HEK293 (cell line): ENCODE data around the gene MYH11.
A peak's percentile ranks its signal among the peaks of the same experiment; 100 is the strongest.

Experiments used
- BCL6B ChIP-seq: fragments of 450-650 bp; formaldehyde crosslinking; IDR thresholded peaks from 2 replicates; pipeline ENCODE4 v1.5.1; 2017; ENCODE audit warnings: missing biosample characterization, missing genetic modification characterization
- EGR2 ChIP-seq: fragments of 450-650 bp; formaldehyde crosslinking; IDR thresholded peaks from 2 replicates; pipeline ENCODE4 v1.5.1; 2016; ENCODE audit warnings: low read depth, missing biosample characterization, missing genetic modification characterization
- KLF10 ChIP-seq: fragments of 450-650 bp; IDR thresholded peaks from 2 replicates; pipeline ENCODE4 v1.5.1; 2018; ENCODE audit warnings: missing biosample characterization, mild to moderate bottlenecking, missing genetic modification characterization
- PRDM10 ChIP-seq: fragments of 450-650 bp; formaldehyde crosslinking; IDR thresholded peaks from 2 replicates; pipeline ENCODE4 v1.5.1; 2016; ENCODE audit warnings: missing biosample characterization, missing genetic modification characterization
- YY1 ChIP-seq: fragments of 450-650 bp; formaldehyde crosslinking; IDR thresholded peaks from 2 replicates; pipeline ENCODE4 v1.5.1; 2018; ENCODE audit warnings: missing biosample characterization, missing genetic modification characterization
- ZFHX2 ChIP-seq: fragments of 450-650 bp; formaldehyde crosslinking; conservative IDR thresholded peaks from 2 replicates; pipeline ENCODE4 v1.5.1; 2016; ENCODE audit warnings: missing biosample characterization, missing genetic modification characterization
- ZNF132 ChIP-seq: fragments of 450-650 bp; formaldehyde crosslinking; IDR thresholded peaks from 2 replicates; pipeline ENCODE4 v1.5.1; 2017; ENCODE audit warnings: missing biosample characterization, missing genetic modification characterization, borderline replicate concordance
- ZNF169 ChIP-seq: fragments of 450-650 bp; formaldehyde crosslinking; IDR thresholded peaks from 2 replicates; pipeline ENCODE4 v1.5.1; 2016; ENCODE audit warnings: missing biosample characterization, missing genetic modification characterization
- ZNF175 ChIP-seq: fragments of 450-650 bp; formaldehyde crosslinking; IDR thresholded peaks from 2 replicates; pipeline ENCODE4 v1.5.1; 2016; ENCODE audit warnings: missing biosample characterization, missing genetic modification characterization
- ZNF202 ChIP-seq: fragments of 450-650 bp; formaldehyde crosslinking; IDR thresholded peaks from 2 replicates; pipeline ENCODE4 v1.5.1; 2016; ENCODE audit warnings: missing biosample characterization, missing genetic modification characterization, borderline replicate concordance
- ZNF26 ChIP-seq: fragments of 450-650 bp; formaldehyde crosslinking; IDR thresholded peaks from 2 replicates; pipeline ENCODE4 v1.5.1; 2016; ENCODE audit warnings: missing biosample characterization, missing genetic modification characterization
- ZNF280D ChIP-seq: fragments of 450-650 bp; formaldehyde crosslinking; IDR thresholded peaks from 2 replicates; pipeline ENCODE4 v1.5.1; 2016; ENCODE audit warnings: missing biosample characterization, missing genetic modification characterization
- ZNF416 ChIP-seq: fragments of 450-650 bp; formaldehyde crosslinking; IDR thresholded peaks from 2 replicates; pipeline ENCODE4 v1.5.1; 2016; ENCODE audit warnings: missing biosample characterization, missing genetic modification characterization
- ZNF423 ChIP-seq: fragments of 450-650 bp; formaldehyde crosslinking; IDR thresholded peaks from 2 replicates; pipeline ENCODE4 v1.5.1; 2016; ENCODE audit warnings: missing biosample characterization, missing genetic modification characterization
- ZNF544 ChIP-seq: fragments of 450-650 bp; formaldehyde crosslinking; IDR thresholded peaks from 2 replicates; pipeline ENCODE4 v1.5.0; 2017; ENCODE audit warnings: missing biosample characterization, missing genetic modification characterization
- ZNF558 ChIP-seq: fragments of 450-650 bp; formaldehyde crosslinking; IDR thresholded peaks from 2 replicates; pipeline ENCODE4 v1.5.1; 2016; ENCODE audit warnings: missing biosample characterization, missing genetic modification characterization
- ZNF561 ChIP-seq: fragments of 450-650 bp; IDR thresholded peaks from 2 replicates; pipeline ENCODE4 v1.5.1; 2018; ENCODE audit warnings: missing biosample characterization, missing genetic modification characterization, borderline replicate concordance
- ZNF624 ChIP-seq: fragments of 450-650 bp; formaldehyde crosslinking; IDR thresholded peaks from 2 replicates; pipeline ENCODE4 v1.5.1; 2017; ENCODE audit warnings: missing biosample characterization, missing genetic modification characterization
- ZNF660 ChIP-seq: fragments of 450-650 bp; IDR thresholded peaks from 2 replicates; pipeline ENCODE4 v1.5.1; 2018; ENCODE audit warnings: missing biosample characterization, mild to moderate bottlenecking, missing genetic modification characterization
- ZNF664 ChIP-seq: fragments of 450-650 bp; formaldehyde crosslinking; IDR thresholded peaks from 2 replicates; pipeline ENCODE4 v1.5.1; 2016; ENCODE audit warnings: missing biosample characterization, missing genetic modification characterization
- ZNF747 ChIP-seq: fragments of 450-650 bp; formaldehyde crosslinking; IDR thresholded peaks from 2 replicates; pipeline ENCODE4 v1.5.1; 2016; ENCODE audit warnings: missing biosample characterization, missing genetic modification characterization
- ZNF776 ChIP-seq: fragments of 450-650 bp; formaldehyde crosslinking; IDR thresholded peaks from 2 replicates; pipeline ENCODE4 v1.5.0; 2017; ENCODE audit warnings: missing biosample characterization, missing genetic modification characterization, borderline replicate concordance
- ZNF843 ChIP-seq: fragments of 450-650 bp; formaldehyde crosslinking; IDR thresholded peaks from 2 replicates; pipeline ENCODE4 v1.5.1; 2016; ENCODE audit warnings: missing biosample characterization, missing genetic modification characterization
- ZSCAN23 ChIP-seq: fragments of 450-650 bp; formaldehyde crosslinking; IDR thresholded peaks from 2 replicates; pipeline ENCODE4 v1.5.1; 2016; ENCODE audit warnings: missing biosample characterization, missing genetic modification characterization
- ZSCAN5A ChIP-seq: fragments of 450-650 bp; formaldehyde crosslinking; IDR thresholded peaks from 2 replicates; pipeline ENCODE4 v1.5.1; 2016; ENCODE audit warnings: missing biosample characterization, missing genetic modification characterization
- TF ChIP-seq, protein P1 (sequence below): fragments of 450-650 bp; formaldehyde crosslinking; IDR thresholded peaks from 2 replicates; pipeline ENCODE4 v1.5.1; 2016; ENCODE audit warnings: missing biosample characterization, missing genetic modification characterization, low read depth
- TF ChIP-seq, protein P2 (sequence below): fragments of 450-650 bp; IDR thresholded peaks from 2 replicates; pipeline ENCODE4 v1.5.1; 2018; ENCODE audit warnings: missing biosample characterization, missing genetic modification characterization

MYH11 gene

GRCh38 chr16:15792563-15792971 lies 64.3 kb downstream of the MYH11 start (continued):
- TF ChIP-seq PRDM10 (tag by site-specific recombination) (peak; percentile 88), ZNF544 (peak; percentile 94), ZNF843 (tag by site-specific recombination) (no peak), ZNF132 (0 out of 2 replicates have a peak, but pooled peaks have one; percentile 24), ZSCAN5A (tag by site-specific recombination) (no peak), ZNF776 (0 out of 2 replicates have a peak, but pooled peaks have one; percentile 39), BCL6B (tag by site-specific recombination) (peak; percentile 77), EGR2 (no peak), ZNF664 (tag by site-specific recombination) (no peak), ZNF202 (tag by site-specific recombination) (no peak), ZNF660 (tag by site-specific recombination) (peak; percentile 74; the same call in 1 of the 2 replicates), ZNF175 (tag by site-specific recombination) (no peak), KLF10 (tag by site-specific recombination) (peak; percentile 81), ZNF280D (no peak), ZNF26 (no peak), ZNF558 (tag by site-specific recombination) (no peak), ZNF423 (tag by site-specific recombination) (no peak), ZNF416 (tag by site-specific recombination) (no peak), ZNF169 (tag by site-specific recombination) (no peak), ZSCAN23 (tag by site-specific recombination) (no peak), YY1 (tag by site-specific recombination) (no peak), ZFHX2 (tag by site-specific recombination) (no peak), ZNF747 (tag by site-specific recombination) (no peak), ZNF624 (tag by site-specific recombination) (0 out of 2 replicates have a peak, but pooled peaks have one; percentile 32), ZNF561 (tag by site-specific recombination) (peak; percentile 79; the same call in 1 of the 2 replicates)
- TF ChIP-seq, protein P1, sequence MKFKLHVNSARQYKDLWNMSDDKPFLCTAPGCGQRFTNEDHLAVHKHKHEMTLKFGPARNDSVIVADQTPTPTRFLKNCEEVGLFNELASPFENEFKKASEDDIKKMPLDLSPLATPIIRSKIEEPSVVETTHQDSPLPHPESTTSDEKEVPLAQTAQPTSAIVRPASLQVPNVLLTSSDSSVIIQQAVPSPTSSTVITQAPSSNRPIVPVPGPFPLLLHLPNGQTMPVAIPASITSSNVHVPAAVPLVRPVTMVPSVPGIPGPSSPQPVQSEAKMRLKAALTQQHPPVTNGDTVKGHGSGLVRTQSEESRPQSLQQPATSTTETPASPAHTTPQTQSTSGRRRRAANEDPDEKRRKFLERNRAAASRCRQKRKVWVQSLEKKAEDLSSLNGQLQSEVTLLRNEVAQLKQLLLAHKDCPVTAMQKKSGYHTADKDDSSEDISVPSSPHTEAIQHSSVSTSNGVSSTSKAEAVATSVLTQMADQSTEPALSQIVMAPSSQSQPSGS (tag by site-specific recombination) = no peak
- TF ChIP-seq, protein P2, sequence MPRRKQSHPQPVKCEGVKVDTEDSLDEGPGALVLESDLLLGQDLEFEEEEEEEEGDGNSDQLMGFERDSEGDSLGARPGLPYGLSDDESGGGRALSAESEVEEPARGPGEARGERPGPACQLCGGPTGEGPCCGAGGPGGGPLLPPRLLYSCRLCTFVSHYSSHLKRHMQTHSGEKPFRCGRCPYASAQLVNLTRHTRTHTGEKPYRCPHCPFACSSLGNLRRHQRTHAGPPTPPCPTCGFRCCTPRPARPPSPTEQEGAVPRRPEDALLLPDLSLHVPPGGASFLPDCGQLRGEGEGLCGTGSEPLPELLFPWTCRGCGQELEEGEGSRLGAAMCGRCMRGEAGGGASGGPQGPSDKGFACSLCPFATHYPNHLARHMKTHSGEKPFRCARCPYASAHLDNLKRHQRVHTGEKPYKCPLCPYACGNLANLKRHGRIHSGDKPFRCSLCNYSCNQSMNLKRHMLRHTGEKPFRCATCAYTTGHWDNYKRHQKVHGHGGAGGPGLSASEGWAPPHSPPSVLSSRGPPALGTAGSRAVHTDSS (tag by site-specific recombination) = peak; percentile 45; the same call in 1 of the 2 replicates
